Brain microvascular endothelial cell (primary cell): ENCODE measurements around the gene PNRC1.

ENCODE experiments used
- DNase-seq: peaks from one replicate; pipeline ENCODE4 v3.0.0-alpha.2; 2020
- H3K27ac ChIP-seq: fragments of 250-450 bp; sonication (Bioruptor Pico); 2 replicates; pipeline ENCODE4 v1.5.1; 2020; ENCODE audit warnings: mild to moderate bottlenecking, moderate library complexity
- H3K27me3 ChIP-seq: fragments of 250-450 bp; sonication (Bioruptor Pico); replicated peaks from 2 replicates; pipeline ENCODE4 v1.5.1; 2020; ENCODE audit warnings: mild to moderate bottlenecking
- H3K36me3 ChIP-seq: fragments of 250-450 bp; sonication (Bioruptor Pico); replicated peaks from 2 replicates; pipeline ENCODE4 v1.5.1; 2020; ENCODE audit warnings: mild to moderate bottlenecking
- H3K4me3 ChIP-seq: 2 replicates; pipeline ENCODE4 v1.5.1; 2011; ENCODE audit warnings: low read depth, mild to moderate bottlenecking, control low read depth, low read length, moderate library complexity
- CTCF ChIP-seq: IDR thresholded peaks from 2 replicates; pipeline ENCODE4 v1.5.1; 2011; ENCODE audit warnings: low read depth, mild to moderate bottlenecking, moderate library complexity, low read length, control low read depth, inconsistent platforms; ENCODE audit errors: missing control alignments
- in situ Hi-C: cut with HindIII; loops from 2 replicates; pipeline ENCODE4 v1.10.0; 2017; ENCODE audit warnings: low sequenced_read_pairs, low pct_ligation_motif_present

Gene PNRC1

GRCh38 chr6:89066940-89067646 is 13.5 kb upstream of the PNRC1 start:
- Histone ChIP-seq H3K4me3 (no peak overlapping the region), H3K27me3 (no peaks in the 10 kb centered on the region), H3K27ac (no peak overlapping the region), H3K36me3 (no peaks in the 10 kb centered on the region)
- no peak for TF ChIP-seq CTCF
- in situ Hi-C loops, result no loop called here
- no peak for DNase-seq

- no peaks in the 10 kb centered on the region for H3K36me3 ChIP-seq
- in situ Hi-C loops, result no loop called here
Observed at GRCh38 chr6:89067796-89068195, 12.8 kb upstream of the PNRC1 start.

DNA sequence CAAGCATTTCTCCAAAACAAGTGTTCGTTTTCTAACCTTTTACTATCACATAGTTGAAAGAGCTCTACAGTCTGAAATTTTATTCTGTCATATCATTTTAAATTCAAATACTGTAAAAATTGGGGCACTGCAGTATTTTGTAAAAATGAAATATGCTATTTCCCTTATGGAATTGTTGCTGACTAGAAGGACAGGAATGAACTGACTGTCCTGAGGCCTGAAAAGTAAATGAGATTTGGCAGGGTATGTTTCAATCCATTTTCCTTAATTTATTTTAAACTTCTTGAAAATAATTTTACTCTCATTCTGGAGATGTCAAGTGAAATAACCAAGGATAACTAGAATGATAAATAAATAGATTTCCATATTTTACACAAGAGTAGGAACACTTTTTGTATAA is 11.9 kb upstream of the PNRC1 start:
- H3K36me3 ChIP-seq, result no peaks in the 10 kb centered on the region
- TF ChIP-seq CTCF, result no peak
- no peak overlapping the region for H3K4me3 ChIP-seq
- no peak overlapping the region for H3K27ac ChIP-seq
- no peak for DNase-seq
- in situ Hi-C loops, result no loop called here
- H3K27me3 ChIP-seq, result no peaks in the 10 kb centered on the region

More at GRCh38 chr6:89067796-89068195, 12.8 kb upstream of the PNRC1 start:
- TF ChIP-seq CTCF, result no peak
- Histone ChIP-seq H3K27me3 (no peaks in the 10 kb centered on the region), H3K27ac (no peak overlapping the region), H3K4me3 (no peak overlapping the region)
- no peak for DNase-seq

GRCh38 chr6:89069536-89070163 is 10.9 kb upstream of the PNRC1 start:
- H3K36me3 ChIP-seq, result no peaks in the 10 kb centered on the region
- no peak overlapping the region for H3K27ac ChIP-seq
- DNase-seq, result no peak
- no peaks in the 10 kb centered on the region for H3K27me3 ChIP-seq
- no peak for TF ChIP-seq CTCF
- H3K4me3 ChIP-seq, result no peak overlapping the region
- in situ Hi-C loops, result no loop called here

DNA sequence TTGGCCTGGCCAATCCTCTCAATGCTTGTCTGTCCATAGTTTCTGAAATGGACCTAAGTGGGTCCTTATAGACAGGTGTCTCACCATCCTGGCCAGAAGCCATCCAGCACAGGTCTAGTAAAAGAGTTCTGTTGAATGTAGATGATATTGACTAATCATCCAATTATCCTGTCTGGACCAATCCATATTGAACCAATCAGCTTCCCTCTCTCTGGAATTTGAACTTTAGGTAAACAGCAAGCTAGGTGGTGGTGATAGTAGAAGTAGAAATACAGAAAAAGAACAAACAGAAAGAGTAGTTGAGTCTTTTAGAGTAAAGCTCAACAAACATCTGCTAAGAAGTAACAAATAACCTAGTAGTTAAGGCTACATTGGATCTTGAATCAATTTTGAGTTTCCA is 9.5 kb upstream of the PNRC1 start:
- no peak for DNase-seq
- Histone ChIP-seq H3K27ac (no peak overlapping the region), H3K27me3 (no peaks in the 10 kb centered on the region), H3K36me3 (no peaks in the 10 kb centered on the region), H3K4me3 (no peak overlapping the region)
- in situ Hi-C loops, result no loop called here
- TF ChIP-seq CTCF, result no peak
